ENCODE results near the gene AADACL4. TPM values are rescaled to one million over a fixed set of nuclear protein-coding genes. Genes with fewer than 3 reads are reported as not detected.

The AADACL4 gene
- total RNA-seq, 1 experiment from 2014 or later: not detected

GRCh38 chr1:12601700-12602658 is 41.9 kb upstream of the AADACL4 start:
- ATAC-seq: no peak
- in situ Hi-C loops (cut with HindIII; ENCODE audit: low pct_unique_long_range_greater_than_20kb, low sequenced_read_pairs): no loop called here
- Histone ChIP-seq H3K27me3 (ENCODE audit: control insufficient read depth, insufficient read depth, low read length) (no peaks in the 10 kb centered on the region), H3K4me1 (ENCODE audit: control insufficient read depth, insufficient read depth, low read length) (peaks cover 86% of the 10 kb centered on the region), H3K9me3 (ENCODE audit: control insufficient read depth, insufficient read depth, low read depth, low read length) (no peaks in the 10 kb centered on the region), H3K36me3 (ENCODE audit: control insufficient read depth, insufficient read depth, low read length) (no peaks in the 10 kb centered on the region), H3K4me3 (ENCODE audit: low read depth in 2 of 2, low read length in 2 of 2) (no peak overlapping the region), H3K27ac (ENCODE audit: low read length) (peak overlapping the region; percentile 96)
- TF ChIP-seq, protein P1, sequence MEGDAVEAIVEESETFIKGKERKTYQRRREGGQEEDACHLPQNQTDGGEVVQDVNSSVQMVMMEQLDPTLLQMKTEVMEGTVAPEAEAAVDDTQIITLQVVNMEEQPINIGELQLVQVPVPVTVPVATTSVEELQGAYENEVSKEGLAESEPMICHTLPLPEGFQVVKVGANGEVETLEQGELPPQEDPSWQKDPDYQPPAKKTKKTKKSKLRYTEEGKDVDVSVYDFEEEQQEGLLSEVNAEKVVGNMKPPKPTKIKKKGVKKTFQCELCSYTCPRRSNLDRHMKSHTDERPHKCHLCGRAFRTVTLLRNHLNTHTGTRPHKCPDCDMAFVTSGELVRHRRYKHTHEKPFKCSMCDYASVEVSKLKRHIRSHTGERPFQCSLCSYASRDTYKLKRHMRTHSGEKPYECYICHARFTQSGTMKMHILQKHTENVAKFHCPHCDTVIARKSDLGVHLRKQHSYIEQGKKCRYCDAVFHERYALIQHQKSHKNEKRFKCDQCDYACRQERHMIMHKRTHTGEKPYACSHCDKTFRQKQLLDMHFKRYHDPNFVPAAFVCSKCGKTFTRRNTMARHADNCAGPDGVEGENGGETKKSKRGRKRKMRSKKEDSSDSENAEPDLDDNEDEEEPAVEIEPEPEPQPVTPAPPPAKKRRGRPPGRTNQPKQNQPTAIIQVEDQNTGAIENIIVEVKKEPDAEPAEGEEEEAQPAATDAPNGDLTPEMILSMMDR (IDR thresholded peaks at IDR 0.05): no peak
- TF ChIP-seq TCF7L2 (IDR thresholded peaks at IDR 0.05; ENCODE audit: low read depth, low read length) (no peak), SIN3A (IDR thresholded peaks at IDR 0.05; ENCODE audit: borderline replicate concordance, insufficient read depth, low read depth, low read length) (no peak), POLR2AphosphoS5 (IDR thresholded peaks at IDR 0.05; ENCODE audit: low read depth, low read length) (peak; percentile 48; the same call in 1 of the 2 replicates)
- TF ChIP-seq, protein P2, sequence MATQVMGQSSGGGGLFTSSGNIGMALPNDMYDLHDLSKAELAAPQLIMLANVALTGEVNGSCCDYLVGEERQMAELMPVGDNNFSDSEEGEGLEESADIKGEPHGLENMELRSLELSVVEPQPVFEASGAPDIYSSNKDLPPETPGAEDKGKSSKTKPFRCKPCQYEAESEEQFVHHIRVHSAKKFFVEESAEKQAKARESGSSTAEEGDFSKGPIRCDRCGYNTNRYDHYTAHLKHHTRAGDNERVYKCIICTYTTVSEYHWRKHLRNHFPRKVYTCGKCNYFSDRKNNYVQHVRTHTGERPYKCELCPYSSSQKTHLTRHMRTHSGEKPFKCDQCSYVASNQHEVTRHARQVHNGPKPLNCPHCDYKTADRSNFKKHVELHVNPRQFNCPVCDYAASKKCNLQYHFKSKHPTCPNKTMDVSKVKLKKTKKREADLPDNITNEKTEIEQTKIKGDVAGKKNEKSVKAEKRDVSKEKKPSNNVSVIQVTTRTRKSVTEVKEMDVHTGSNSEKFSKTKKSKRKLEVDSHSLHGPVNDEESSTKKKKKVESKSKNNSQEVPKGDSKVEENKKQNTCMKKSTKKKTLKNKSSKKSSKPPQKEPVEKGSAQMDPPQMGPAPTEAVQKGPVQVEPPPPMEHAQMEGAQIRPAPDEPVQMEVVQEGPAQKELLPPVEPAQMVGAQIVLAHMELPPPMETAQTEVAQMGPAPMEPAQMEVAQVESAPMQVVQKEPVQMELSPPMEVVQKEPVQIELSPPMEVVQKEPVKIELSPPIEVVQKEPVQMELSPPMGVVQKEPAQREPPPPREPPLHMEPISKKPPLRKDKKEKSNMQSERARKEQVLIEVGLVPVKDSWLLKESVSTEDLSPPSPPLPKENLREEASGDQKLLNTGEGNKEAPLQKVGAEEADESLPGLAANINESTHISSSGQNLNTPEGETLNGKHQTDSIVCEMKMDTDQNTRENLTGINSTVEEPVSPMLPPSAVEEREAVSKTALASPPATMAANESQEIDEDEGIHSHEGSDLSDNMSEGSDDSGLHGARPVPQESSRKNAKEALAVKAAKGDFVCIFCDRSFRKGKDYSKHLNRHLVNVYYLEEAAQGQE (IDR thresholded peaks at IDR 0.05; ENCODE audit: insufficient read depth in 1 of 2, low read depth in 2 of 2, low read length in 1 of 2): no peak
- CTCF ChIA-PET: interaction anchor here (0.6 to 0.9 kb wide), 3 partner anchors 15 to 57 kb away, joined by 4 to 7 read pairs (median 4); no protein-coding TSS in a partner anchor
- BruUV-seq (replicated peaks): no TSS peak
- intact Hi-C loops (cut with micrococcal nuclease; ENCODE audit: unreplicated experiment): no loop called here
- POLR2A ChIA-PET: no interaction called here
- no peak for DNase-seq (ENCODE audit: low read depth, low spot score)

DNA sequence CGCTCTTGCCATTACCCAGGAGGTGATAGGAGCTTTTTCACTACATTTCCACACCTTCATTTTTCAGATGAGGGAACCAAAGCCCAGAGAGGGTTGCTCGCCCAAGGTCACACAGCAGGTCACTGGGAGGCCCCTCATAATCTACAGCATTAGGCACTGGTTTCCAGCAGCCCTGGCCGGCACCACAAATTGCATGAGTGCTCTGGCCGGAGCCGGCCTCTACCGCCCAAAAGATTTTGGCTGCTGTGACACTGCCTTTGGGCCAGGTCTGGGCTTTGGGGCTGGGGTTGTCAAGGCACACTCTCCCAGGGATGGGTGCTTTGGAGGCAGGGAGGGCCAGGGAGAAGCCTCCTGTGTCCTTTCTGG is 41.2 kb upstream of the AADACL4 start:
- intact Hi-C loops (cut with micrococcal nuclease; ENCODE audit: unreplicated experiment) (no loop called here), in situ Hi-C loops (cut with HindIII; ENCODE audit: low pct_unique_long_range_greater_than_20kb, low sequenced_read_pairs) (no loop called here)
- H3K4me1 ChIP-seq (ENCODE audit: control insufficient read depth, insufficient read depth, low read length): peaks cover 80% of the 10 kb centered on the region
- no peaks in the 10 kb centered on the region for H3K9me3 ChIP-seq (ENCODE audit: control insufficient read depth, insufficient read depth, low read depth, low read length)
- H3K27me3 ChIP-seq (ENCODE audit: control insufficient read depth, insufficient read depth, low read length): no peaks in the 10 kb centered on the region
- no peaks in the 10 kb centered on the region for H3K36me3 ChIP-seq (ENCODE audit: control insufficient read depth, insufficient read depth, low read length)
- ATAC-seq: no peak
- POLR2A ChIA-PET: no interaction called here
- DNase-seq (ENCODE audit: low read depth, low spot score): no peak
- no TSS peak for BruUV-seq (replicated peaks)
- TF ChIP-seq TCF7L2 (IDR thresholded peaks at IDR 0.05; ENCODE audit: low read depth, low read length): no peak
- no peak for TF ChIP-seq POLR2AphosphoS5 (IDR thresholded peaks at IDR 0.05; ENCODE audit: low read depth, low read length)
- TF ChIP-seq SIN3A (IDR thresholded peaks at IDR 0.05; ENCODE audit: borderline replicate concordance, insufficient read depth, low read depth, low read length): no peak
- TF ChIP-seq, protein P2 (IDR thresholded peaks at IDR 0.05; ENCODE audit: insufficient read depth in 1 of 2, low read depth in 2 of 2, low read length in 1 of 2): no peak
- TF ChIP-seq, protein P1 (IDR thresholded peaks at IDR 0.05): no peak
- no peak overlapping the region for H3K4me3 ChIP-seq (ENCODE audit: low read depth in 2 of 2, low read length in 2 of 2)
- CTCF ChIA-PET: no interaction called here
- H3K27ac ChIP-seq (ENCODE audit: low read length): peak overlapping the region; percentile 96

All from Panc1 (cell line).